NCI-H82 treated with DMSO at 0.1 percent for 48 hours (cell line): Measurements from ENCODE around the gene ATXN1.
"Not testable (repeated sequence)": the region's sequence is repeated elsewhere in the genome, so short reads cannot be mapped to it uniquely, and the experiment has no call there.

Source experiments
- DNase-seq: peaks from one replicate; lab custom pipeline; 2025; ENCODE audit not compliant: unreplicated experiment; lab: John Stamatoyannopoulos, UW

The ATXN1 gene

DNA sequence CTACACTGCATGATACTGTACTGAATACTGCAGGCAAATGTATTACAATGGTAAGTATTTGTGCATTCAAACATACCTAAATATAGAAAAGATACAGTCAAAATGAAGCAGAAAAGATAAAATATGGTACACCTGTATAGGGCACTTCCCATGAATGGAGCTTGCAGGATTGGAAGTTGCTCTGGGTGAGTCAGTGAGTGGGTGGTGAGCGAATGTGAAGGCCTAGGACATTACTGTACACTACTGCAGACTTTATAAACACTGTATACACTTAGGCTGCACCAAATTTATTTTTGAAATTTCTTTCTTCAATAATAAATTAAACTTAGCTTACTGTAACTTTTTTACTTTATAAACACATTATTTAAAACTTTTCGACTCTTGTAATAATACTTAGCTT, 213.1 kb downstream of the ATXN1 start:
- no peak for DNase-seq

GRCh38 chr6:16547587-16547986, 213.7 kb downstream of the ATXN1 start:
- DNase-seq = no peak

DNA sequence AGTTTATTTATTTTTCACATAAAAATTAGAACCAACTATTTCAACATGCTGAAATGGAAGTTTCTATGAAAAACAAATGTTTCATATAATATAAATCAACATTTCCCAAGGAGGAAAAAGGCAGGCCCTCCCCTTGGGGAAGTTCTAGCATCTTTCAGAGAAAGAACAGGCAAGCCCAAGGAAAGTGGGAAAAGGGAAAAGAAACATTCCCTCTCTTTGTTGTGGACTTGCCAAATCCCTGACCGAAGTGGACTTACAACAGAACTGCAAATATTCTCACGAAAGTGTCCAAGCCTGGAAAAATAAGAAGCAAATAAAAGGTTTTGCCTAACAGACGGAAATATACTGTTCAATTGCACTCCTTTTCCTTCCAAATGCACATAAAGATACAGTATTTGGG, 214.4 kb downstream of the ATXN1 start:
- DNase-seq = no peak

GRCh38 chr6:16545382-16545781, 215.9 kb downstream of the ATXN1 start:
- DNase-seq = no peak

GRCh38 chr6:16544521-16544920, 216.7 kb downstream of the ATXN1 start:
- no peak for DNase-seq

- no peak for DNase-seq
Measured at GRCh38 chr6:16544006-16544405, 217.3 kb downstream of the ATXN1 start.

GRCh38 chr6:16543521-16543920, 217.7 kb downstream of the ATXN1 start:
- DNase-seq = no peak

DNA sequence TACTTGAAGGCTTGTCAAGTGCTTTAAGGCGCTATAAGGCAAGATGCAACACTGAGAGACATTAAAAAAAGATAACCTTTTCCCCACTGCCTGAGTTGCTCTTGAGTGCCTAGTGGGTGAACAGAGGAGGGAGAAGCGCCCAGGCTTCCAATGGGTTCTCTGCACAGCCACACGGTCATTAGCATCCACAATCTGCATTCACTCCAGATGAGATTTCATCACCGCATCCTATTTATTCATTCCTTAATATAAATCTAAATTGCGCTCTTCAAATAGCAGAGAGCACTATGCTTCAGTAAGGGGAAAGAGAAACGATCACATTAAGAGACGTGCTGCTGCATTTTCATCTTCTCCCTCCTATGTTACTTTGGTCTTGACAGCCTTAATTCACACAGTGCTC, 219.2 kb downstream of the ATXN1 start:
- no peak for DNase-seq

DNA sequence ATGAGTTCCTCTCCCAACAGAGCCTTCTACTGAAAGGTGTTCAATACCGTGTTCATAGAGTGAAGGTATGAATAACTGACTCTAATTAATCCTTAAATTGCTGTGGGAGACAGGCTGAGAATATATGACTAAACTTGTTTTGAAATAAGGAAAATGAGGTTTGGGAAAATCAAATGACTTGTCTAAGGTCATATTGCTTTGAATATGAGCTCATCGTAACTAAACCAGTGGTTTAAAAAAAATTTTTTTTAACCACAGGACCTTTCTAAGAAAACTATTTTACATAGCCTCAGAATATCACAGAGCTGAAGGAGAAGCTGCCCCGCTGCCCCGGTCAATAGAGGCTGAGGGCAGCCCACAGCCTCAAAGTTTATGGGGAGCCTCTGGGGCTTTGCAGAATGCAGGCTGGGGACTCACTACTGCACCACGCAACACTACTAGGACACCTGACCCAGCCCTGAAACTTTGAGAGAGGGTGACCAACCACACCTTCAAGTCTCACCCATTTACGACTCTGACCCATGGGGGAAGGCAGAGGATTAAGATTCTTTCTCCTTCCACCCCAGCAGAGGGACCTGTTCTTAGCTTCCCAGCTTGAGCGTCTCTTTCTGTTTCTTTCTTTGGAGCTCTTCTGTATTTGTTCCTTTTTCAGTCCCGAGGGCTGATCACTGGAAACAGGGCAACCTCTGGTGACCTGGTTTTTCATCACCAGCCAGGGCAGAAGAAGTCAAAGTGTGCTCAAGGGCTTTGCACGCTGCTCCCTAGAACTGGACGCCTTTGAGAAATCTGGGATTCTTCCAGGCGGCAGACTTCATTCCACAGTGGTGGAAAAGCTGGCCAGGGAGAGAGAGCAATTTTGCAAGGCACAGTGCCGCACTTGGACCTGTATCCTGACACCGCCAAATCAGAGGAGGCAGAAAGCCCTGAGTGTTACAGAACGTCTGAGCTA, 220.2 kb downstream of the ATXN1 start:
- DNase-seq = no peak

- DNase-seq = not testable (repeated sequence)
Measured at GRCh38 chr6:16540383-16540782, 220.9 kb downstream of the ATXN1 start.

DNA sequence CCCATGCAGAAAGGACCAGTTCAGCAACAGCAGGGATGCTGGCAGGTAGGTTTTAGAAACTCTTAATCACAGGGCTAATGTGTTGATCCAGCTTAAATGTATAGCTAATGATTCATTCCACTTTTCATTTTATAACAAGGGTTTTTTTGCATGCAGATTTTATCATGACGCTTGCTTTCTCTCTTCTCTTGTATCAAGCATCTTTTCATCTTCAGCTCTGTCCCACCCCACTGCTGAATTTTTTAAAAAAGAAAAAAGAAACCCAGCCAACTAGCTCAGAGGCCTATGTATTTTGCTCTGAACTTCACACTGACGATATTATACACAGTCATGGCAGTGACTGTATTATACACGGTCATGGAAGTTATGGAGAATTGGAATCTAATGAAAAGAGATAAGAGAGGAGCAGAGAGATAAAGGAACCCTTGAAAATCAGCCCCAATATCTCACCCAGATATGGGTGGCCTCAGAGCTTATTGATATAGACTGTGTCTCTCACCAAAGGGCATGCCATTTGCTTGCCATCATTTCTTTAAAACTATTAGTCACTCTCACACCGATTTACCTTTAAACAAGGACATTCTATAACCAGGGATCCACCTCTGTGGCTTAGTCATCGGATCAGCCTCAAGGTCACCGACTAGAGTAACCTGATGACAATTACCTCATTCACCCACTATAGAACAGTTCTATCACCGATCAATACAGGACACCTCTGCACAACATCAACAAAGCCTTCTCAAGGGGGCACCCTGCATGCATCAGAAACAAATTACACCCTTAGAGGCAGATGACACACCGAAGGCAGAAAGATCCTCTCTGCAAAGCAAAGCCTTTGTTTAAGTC, 222.0 kb downstream of the ATXN1 start:
- no peak for DNase-seq

DNA sequence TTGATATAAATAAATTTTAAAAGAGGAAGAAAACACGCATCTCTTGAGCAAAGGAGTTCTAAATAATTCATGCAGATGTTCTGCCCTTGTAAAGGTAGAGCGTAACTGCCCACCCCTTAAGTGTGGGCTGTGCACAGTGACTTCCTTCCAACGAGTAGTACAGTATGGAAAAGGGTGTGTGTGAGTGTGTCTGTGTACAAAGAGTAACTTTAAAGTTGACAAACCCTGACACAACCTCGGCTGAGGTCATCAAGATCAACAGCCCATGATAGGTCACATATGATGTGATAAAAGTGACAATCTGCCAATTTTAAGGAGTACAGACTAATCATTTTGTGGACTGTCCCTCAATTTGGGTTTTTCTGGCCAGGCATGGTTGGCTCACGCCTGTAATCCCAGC, 225.7 kb downstream of the ATXN1 start:
- DNase-seq = no peak

- DNase-seq = no peak
Measured at GRCh38 chr6:16533721-16534136, 227.5 kb downstream of the ATXN1 start.

DNA sequence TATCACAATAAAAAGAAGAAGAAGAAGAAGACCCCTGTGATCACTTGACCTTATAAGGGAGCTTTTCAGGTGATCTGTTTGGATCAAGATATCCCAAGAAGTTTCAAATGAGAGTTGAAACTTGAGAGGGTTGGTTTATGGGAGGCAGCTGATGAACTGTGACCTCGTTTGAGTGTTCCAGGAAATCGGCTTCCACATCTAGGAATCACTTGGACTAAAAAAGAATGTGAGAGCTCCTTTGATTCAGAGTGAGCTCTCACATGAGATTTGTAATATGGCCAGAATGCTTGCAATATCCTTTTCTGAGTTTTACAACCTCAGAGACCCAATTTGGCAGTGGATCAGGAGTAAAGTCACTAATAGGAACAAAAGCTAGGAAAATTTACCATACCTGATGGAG, 228.1 kb downstream of the ATXN1 start:
- no peak for DNase-seq

GRCh38 chr6:16527691-16528090, 233.6 kb downstream of the ATXN1 start:
- DNase-seq = no peak

- no peak for DNase-seq
Measured at GRCh38 chr6:16524380-16524707, 236.9 kb downstream of the ATXN1 start.

GRCh38 chr6:16523606-16524379, 237.5 kb downstream of the ATXN1 start:
- no peak for DNase-seq

- DNase-seq = no peak
Measured at GRCh38 chr6:16522937-16523336, 238.3 kb downstream of the ATXN1 start.

- no peak for DNase-seq
Measured at GRCh38 chr6:16521528-16521927, 239.7 kb downstream of the ATXN1 start.

- no peak for DNase-seq
Measured at GRCh38 chr6:16519265-16520242, 241.7 kb downstream of the ATXN1 start.
